ENCODE measurements around the gene DGKA. TPM values are rescaled to one million over a fixed set of nuclear protein-coding genes. Genes with fewer than 3 reads are reported as not detected.

Gene DGKA
- total and polyA plus RNA-seq, 2 of the 4 experiments (the other 2 are of a cell fraction): 71.9 to 75.1 TPM

GRCh38 chr12:55965240-55965639 lies 34.3 kb downstream of the DGKA start:
- H3K18ac ChIP-seq (ENCODE audit: low read depth, low read length): no peak overlapping the region
- H2BK20ac ChIP-seq (ENCODE audit: low read depth, low read length): no peak overlapping the region
- H2AK5ac ChIP-seq (ENCODE audit: low read depth, low read length): no peak overlapping the region
- no peak for ATAC-seq (ENCODE audit: low read depth)
- no peak for TF ChIP-seq RAD21 (IDR thresholded peaks at IDR 0.05; ENCODE audit: low read length)
- TF ChIP-seq CHD1 (IDR thresholded peaks at IDR 0.05; ENCODE audit: low read depth, low read length): no peak
- no peak for TF ChIP-seq MAZ (IDR thresholded peaks at IDR 0.05; ENCODE audit: borderline replicate concordance, low read depth, low read length)
- no peak for TF ChIP-seq MXI1 (IDR thresholded peaks at IDR 0.05; ENCODE audit: borderline replicate concordance, low read depth, low read length)
- no peak for TF ChIP-seq SMC3 (IDR thresholded peaks at IDR 0.05; ENCODE audit: low read depth, low read length)
- TF ChIP-seq NFE2L2 (IDR thresholded peaks at IDR 0.05; ENCODE audit: low read depth, low read length): no peak
- TF ChIP-seq CEBPB (IDR thresholded peaks at IDR 0.05; ENCODE audit: low read depth, low read length): no peak
- no peak for TF ChIP-seq FOS (IDR thresholded peaks at IDR 0.05; ENCODE audit: low read depth, low read length)
- TF ChIP-seq RCOR1 (IDR thresholded peaks at IDR 0.05; ENCODE audit: insufficient replicate concordance, low read length): no peak
- no peak for TF ChIP-seq ELK1 (IDR thresholded peaks at IDR 0.05; ENCODE audit: borderline replicate concordance, low read depth, low read length)
- TF ChIP-seq USF2 (IDR thresholded peaks at IDR 0.05; ENCODE audit: low read depth, low read length): no peak
- TF ChIP-seq POLR2A (IDR thresholded peaks at IDR 0.05; ENCODE audit: low read depth, low read length): no peak
- no peak for TF ChIP-seq MAFK (IDR thresholded peaks at IDR 0.05; ENCODE audit: low read depth, low read length)
- TF ChIP-seq RFX5 (IDR thresholded peaks at IDR 0.05; ENCODE audit: low read depth, low read length): no peak
- TF ChIP-seq, protein P1, sequence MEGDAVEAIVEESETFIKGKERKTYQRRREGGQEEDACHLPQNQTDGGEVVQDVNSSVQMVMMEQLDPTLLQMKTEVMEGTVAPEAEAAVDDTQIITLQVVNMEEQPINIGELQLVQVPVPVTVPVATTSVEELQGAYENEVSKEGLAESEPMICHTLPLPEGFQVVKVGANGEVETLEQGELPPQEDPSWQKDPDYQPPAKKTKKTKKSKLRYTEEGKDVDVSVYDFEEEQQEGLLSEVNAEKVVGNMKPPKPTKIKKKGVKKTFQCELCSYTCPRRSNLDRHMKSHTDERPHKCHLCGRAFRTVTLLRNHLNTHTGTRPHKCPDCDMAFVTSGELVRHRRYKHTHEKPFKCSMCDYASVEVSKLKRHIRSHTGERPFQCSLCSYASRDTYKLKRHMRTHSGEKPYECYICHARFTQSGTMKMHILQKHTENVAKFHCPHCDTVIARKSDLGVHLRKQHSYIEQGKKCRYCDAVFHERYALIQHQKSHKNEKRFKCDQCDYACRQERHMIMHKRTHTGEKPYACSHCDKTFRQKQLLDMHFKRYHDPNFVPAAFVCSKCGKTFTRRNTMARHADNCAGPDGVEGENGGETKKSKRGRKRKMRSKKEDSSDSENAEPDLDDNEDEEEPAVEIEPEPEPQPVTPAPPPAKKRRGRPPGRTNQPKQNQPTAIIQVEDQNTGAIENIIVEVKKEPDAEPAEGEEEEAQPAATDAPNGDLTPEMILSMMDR (conservative IDR thresholded peaks at IDR 0.05; ENCODE audit: low read depth, low read length): no peak
- TF ChIP-seq BHLHE40 (IDR thresholded peaks at IDR 0.05; ENCODE audit: low read depth, low read length): no peak
- in situ Hi-C loops (cut with MboI; ENCODE audit: low sequenced_read_pairs): no loop called here
- no peak overlapping the region for H3K56ac ChIP-seq (ENCODE audit: extremely low read depth, insufficient read depth, low read length)
- no peak overlapping the region for H3K14ac ChIP-seq (replicated peaks; ENCODE audit: low read depth, low read length)
- dilution Hi-C loops (cut with HindIII; ENCODE audit: low sequenced_read_pairs, unreplicated experiment): no loop called here
- WGBS, 2 experiments (ENCODE audit: extremely low coverage in 2 of 2, insufficient read length in 1 of 2): no CpG with 5 or more reads among the region's 5 CpGs
- no peak overlapping the region; a peak in 1 of 4 replicates for H4K8ac ChIP-seq (ENCODE audit: low read depth in 2 of 2, low read length in 2 of 2)
- H3K27ac ChIP-seq (ENCODE audit: insufficient read depth, low read length): no peak overlapping the region
- no peaks in the 10 kb centered on the region for H4K20me1 ChIP-seq (ENCODE audit: insufficient read depth, low read length)
- no peaks in the 10 kb centered on the region for H3K9me3 ChIP-seq (ENCODE audit: control insufficient read depth, insufficient read depth, low read length)
- H4K5ac ChIP-seq (ENCODE audit: low read depth, low read length): no peak overlapping the region
- H3K27me3 ChIP-seq (ENCODE audit: control insufficient read depth, insufficient read depth, low read length): no peaks in the 10 kb centered on the region
- no peak for DNase-seq
- no peak overlapping the region for H2BK5ac ChIP-seq (ENCODE audit: low read depth, low read length, poor library complexity, severe bottlenecking)
- peaks cover 7% of the 10 kb centered on the region for H3K4me1 ChIP-seq (ENCODE audit: control insufficient read depth, insufficient read depth, low read length)
- 0 out of 2 replicates have a peak, but pooled peaks cover 6% of the 10 kb centered on the region for H3K9me1 ChIP-seq (ENCODE audit: insufficient read depth, low read length)
- ChIA-PET CTCF (no interaction called here), POLR2A (ENCODE audit: unreplicated experiment) (no interaction called here)
- no TSS peak for BruUV-seq (replicated peaks)
- no peak overlapping the region for H2BK120ac ChIP-seq (ENCODE audit: low read depth, low read length)
- H3K4me3 ChIP-seq (ENCODE audit: insufficient read depth, low read depth, low read length): no peak overlapping the region
- no peak overlapping the region for H2BK15ac ChIP-seq (ENCODE audit: low read depth, low read length)
- no peak overlapping the region for H3K9ac ChIP-seq (ENCODE audit: low read depth, low read length)
- H3K36me3 ChIP-seq (ENCODE audit: control insufficient read depth, insufficient read depth, low read length): no peaks in the 10 kb centered on the region; the same call in 1 of the 2 replicates
- H3K79me1 ChIP-seq (ENCODE audit: low read depth in 1 of 2, low read length in 2 of 2): peaks cover 10 to 39% of the 10 kb centered on the region in 2 experiments; a peak in 3 of 4 replicates
- H4K91ac ChIP-seq (ENCODE audit: insufficient read depth, low read depth, low read length): no peak overlapping the region
- no peak overlapping the region for H3K4ac ChIP-seq (ENCODE audit: low read depth, low read length)
- H2AK9ac ChIP-seq (replicated peaks; ENCODE audit: low read depth, low read length, poor library complexity): no peak overlapping the region
- H3K23ac ChIP-seq (ENCODE audit: low read depth, low read length): no peak overlapping the region
- intact Hi-C loops (cut with micrococcal nuclease): no loop called here
- H2AFZ ChIP-seq (replicated peaks; ENCODE audit: low read length, poor library complexity): peak overlapping the region; percentile 95
- no peak overlapping the region for H3K4me2 ChIP-seq (ENCODE audit: low read depth, low read length)

Measured in IMR-90 (cell line).